ENCODE results near the gene ADCY4.

DNA sequence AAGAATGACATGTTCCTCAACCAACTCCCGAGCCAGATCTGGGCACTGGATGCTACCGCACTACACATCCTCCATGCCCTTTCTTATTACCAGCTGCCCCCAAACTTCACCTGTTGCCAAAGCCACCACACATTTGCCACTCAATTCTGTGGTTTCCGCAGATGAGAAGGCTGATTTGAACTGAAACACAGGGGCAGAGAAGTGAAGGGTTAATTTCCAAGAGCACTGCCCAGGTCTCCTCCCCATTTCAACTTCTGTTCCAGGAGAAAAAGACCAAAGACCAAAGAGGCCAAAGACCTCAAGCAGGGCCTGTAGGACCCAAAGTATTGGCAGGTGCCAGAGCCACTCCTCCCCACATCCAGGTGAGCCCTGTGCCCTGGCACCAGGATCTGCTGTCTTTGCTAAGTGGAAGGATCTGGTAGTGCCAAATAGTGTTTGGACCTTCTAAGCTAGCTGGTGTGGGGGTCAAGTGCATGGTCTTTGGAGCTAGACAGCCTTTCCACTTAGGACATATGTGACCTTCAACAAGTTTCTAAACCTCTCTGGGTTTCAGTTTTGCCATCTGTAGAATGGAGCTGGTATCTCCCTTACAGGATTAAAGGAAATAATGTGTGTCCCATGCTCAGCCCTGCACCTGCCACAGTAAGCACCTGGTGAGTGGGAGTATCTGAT, 43.3 kb downstream of the ADCY4 start:
- TF ChIP-seq TAF1 (IDR thresholded peaks at IDR 0.05; ENCODE audit: borderline replicate concordance, low read depth, low read length): no peak
- TF ChIP-seq EZH2 (IDR thresholded peaks at IDR 0.05; ENCODE audit: borderline replicate concordance, control insufficient read depth, low read depth, low read length): no peak
